PC-9 (cell line): ENCODE measurements around the gene SRM. TPM values are rescaled to one million over a fixed set of nuclear protein-coding genes. Genes with fewer than 3 reads are reported as not detected.
A peak's percentile ranks its signal among the peaks of the same experiment; 100 is the strongest.
"Not testable (repeated sequence)": the region's sequence is repeated elsewhere in the genome, so short reads cannot be mapped to it uniquely, and the experiment has no call there.

ENCODE experiments used
- BruUV-seq: library from RNA; stranded (reverse); fragments of 400-500 nt; replicated peaks from 2 replicates; lab custom pipeline; 2021; lab: Mats Ljungman, UMichigan
- CTCF ChIA-PET: fragments of 300-600 bp; sonication (Branson Sonifier 250); formaldehyde crosslinking; loops from one replicate; lab custom pipeline; 2022; ENCODE audit warnings: antibody characterized with exemption; lab: Charles Lee
- POLR2A ChIA-PET: fragments of 300-600 bp; sonication (Branson Sonifier 250); formaldehyde crosslinking; loops from one replicate; lab custom pipeline; 2022; ENCODE audit warnings: antibody characterized with exemption; ENCODE audit not compliant: unreplicated experiment; lab: Charles Lee
- DNase-seq, 2 experiments: peaks; one replicate each; pipeline versions ENCODE4 v3.0.0 to v3.0.0-alpha.2; 2015 to 2022; ENCODE audit warnings: mixed read lengths in 1 of 2
- H2AFZ ChIP-seq: fragments of 200-600 bp; sonication (generic); 2 replicates; pipeline ENCODE4 v1.8.1; 2017; ENCODE audit warnings: antibody characterized with exemption
- H3F3A ChIP-seq: fragments of 200-600 bp; sonication (generic); 2 replicates; pipeline ENCODE4 v1.8.1; 2017; ENCODE audit warnings: antibody characterized with exemption, mild to moderate bottlenecking, low read depth; ENCODE audit not compliant: insufficient read depth
- H3K27ac ChIP-seq: fragments of 200-600 bp; sonication (generic); 2 replicates; pipeline ENCODE4 v1.6.1; 2016; ENCODE audit warnings: mixed run types
- H3K27me3 ChIP-seq: fragments of 200-600 bp; sonication (generic); 2 replicates; pipeline ENCODE4 v1.6.1; 2016; ENCODE audit warnings: low read depth, mixed run types; ENCODE audit not compliant: insufficient read depth
- H3K36me3 ChIP-seq: fragments of 200-600 bp; sonication (generic); 2 replicates; pipeline ENCODE4 v1.6.1; 2016; ENCODE audit warnings: low read depth, mixed run types
- H3K4me1 ChIP-seq: fragments of 200-600 bp; sonication (generic); replicated peaks from 2 replicates; pipeline ENCODE4 v1.6.1; 2016; ENCODE audit warnings: mixed run types; ENCODE audit not compliant: insufficient read depth
- H3K4me2 ChIP-seq: fragments of 200-600 bp; sonication (generic); 2 replicates; pipeline ENCODE4 v1.6.1; 2017; ENCODE audit warnings: mixed run types
- H3K4me3 ChIP-seq: fragments of 200-600 bp; sonication (generic); 2 replicates; pipeline ENCODE4 v1.6.1; 2016; ENCODE audit warnings: mixed run types
- H3K79me2 ChIP-seq: fragments of 200-600 bp; sonication (generic); 2 replicates; pipeline ENCODE4 v1.6.1; 2017; ENCODE audit warnings: low read depth, mixed run types
- H3K9me2 ChIP-seq: fragments of 200-600 bp; sonication (generic); 2 replicates; pipeline ENCODE4 v1.8.1; 2017; ENCODE audit warnings: mild to moderate bottlenecking; ENCODE audit not compliant: insufficient read depth
- H3K9me3 ChIP-seq: fragments of 200-600 bp; sonication (generic); 2 replicates; pipeline ENCODE4 v1.8.1; 2016; ENCODE audit warnings: low read depth; ENCODE audit not compliant: insufficient read depth
- H4K20me1 ChIP-seq: fragments of 200-600 bp; sonication (generic); 2 replicates; pipeline ENCODE4 v1.8.1; 2017; ENCODE audit not compliant: insufficient read depth
- CTCF ChIP-seq: fragments of 200-600 bp; sonication (generic); conservative IDR thresholded peaks from 2 replicates; pipeline ENCODE4 v1.6.1; 2017; ENCODE audit warnings: mixed run types, antibody characterized with exemption, mild to moderate bottlenecking, moderate library complexity
- EZH2 ChIP-seq: fragments of 200-600 bp; sonication (generic); IDR thresholded peaks from 2 replicates; pipeline ENCODE4 v1.8.0; 2017; ENCODE audit warnings: antibody characterized with exemption, low read depth
- intact Hi-C: fragments of 100-400 bp; cut with micrococcal nuclease; formaldehyde crosslinking; loops from one replicate; pipeline ENCODE4 v1.10.0; 2022; ENCODE audit not compliant: unreplicated experiment
- total RNA-seq: library from RNA; stranded (reverse); gene quantifications from 2 replicates; pipeline ENCODE4 v1.2.3, GENCODE V29; 2021

SRM gene
- total RNA-seq, 1 experiment from 2014 or later, result 50.3 TPM

- Histone ChIP-seq H3K9me3 (no peaks in the 10 kb centered on the region), H2AFZ (peak overlapping the region; percentile 99; the same call in 1 of the 2 replicates), H3K4me2 (peak overlapping the region; percentile 80), H3K27me3 (no peaks in the 10 kb centered on the region), H3F3A (no peaks in the 10 kb centered on the region), H4K20me1 (no peaks in the 10 kb centered on the region), H3K9me2 (no peaks in the 10 kb centered on the region), H3K27ac (peak overlapping the region; percentile 38; the same call in 1 of the 2 replicates), H3K4me3 (peak overlapping the region; percentile 86; the same call in 1 of the 2 replicates), H3K4me1 (peaks cover 5% of the 10 kb centered on the region; the same call in 1 of the 2 replicates), H3K79me2 (peaks cover 19% of the 10 kb centered on the region), H3K36me3 (no peaks in the 10 kb centered on the region)
- POLR2A ChIA-PET, result interaction anchor here (1.0 kb wide), 1 partner anchor 162 kb away, joined by 3 read pairs; the partner anchor contains the start of gene MTOR
- intact Hi-C loops, result no loop called here
- TF ChIP-seq EZH2 (no peak), CTCF (no peak)
- CTCF ChIA-PET, result no interaction called here
- BruUV-seq, result TSS peak; percentile 92
- DNase-seq, result no peak
Measured at GRCh38 chr1:11100149-11100493, 40.3 kb upstream of the SRM start.

GRCh38 chr1:11099310-11100148 is 39.7 kb upstream of the SRM start, which contains the start of gene EXOSC10:
Gene EXOSC10, minus strand, starts transcription at chr1:11099869. Its CDS starts 38 bp downstream, at chr1:11099831.
- peaks cover 19% of the 10 kb centered on the region for H3K79me2 ChIP-seq
- H3K36me3 ChIP-seq, result no peaks in the 10 kb centered on the region
- H3K9me2 ChIP-seq, result no peaks in the 10 kb centered on the region
- intact Hi-C loops, result no loop called here
- BruUV-seq, result TSS peak; percentile 42
- peak; percentile 66 to 91 for DNase-seq
- H3K27me3 ChIP-seq, result no peaks in the 10 kb centered on the region
- no peaks in the 10 kb centered on the region for H3K9me3 ChIP-seq
- peak within 1 kb of the TSS; percentile 63 for H3K27ac ChIP-seq
- H3K4me1 ChIP-seq, result peaks cover 5% of the 10 kb centered on the region; the same call in 1 of the 2 replicates
- ChIA-PET POLR2A (interaction anchor here (0.5 to 1.0 kb wide), 7 partner anchors 8 to 544 kb away, joined by 3 to 12 read pairs (median 4); partner anchors contain the start of gene MTOR), CTCF (no interaction called here)
- peak within 1 kb of the TSS; percentile 86 for H3K4me3 ChIP-seq
- no peak for TF ChIP-seq CTCF
- TF ChIP-seq EZH2, result no peak
- H4K20me1 ChIP-seq, result no peaks in the 10 kb centered on the region
- H2AFZ ChIP-seq, result peak within 1 kb of the TSS; percentile 99
- peak within 1 kb of the TSS; percentile 80 for H3K4me2 ChIP-seq
- H3F3A ChIP-seq, result no peaks in the 10 kb centered on the region

GRCh38 chr1:11098931-11099309 is 39.1 kb upstream of the SRM start:
- no TSS peak for BruUV-seq
- no peaks in the 10 kb centered on the region for H3K27me3 ChIP-seq
- TF ChIP-seq CTCF, result no peak
- no peak for TF ChIP-seq EZH2
- no peak for DNase-seq
- peak overlapping the region; percentile 86 for H3K4me3 ChIP-seq
- H3K9me2 ChIP-seq, result no peaks in the 10 kb centered on the region
- no peaks in the 10 kb centered on the region for H3K36me3 ChIP-seq
- no peak overlapping the region for H3K27ac ChIP-seq
- CTCF ChIA-PET, result no interaction called here
- H4K20me1 ChIP-seq, result no peaks in the 10 kb centered on the region
- peaks cover 19% of the 10 kb centered on the region for H3K79me2 ChIP-seq
- POLR2A ChIA-PET, result interaction anchor here (0.5 to 0.7 kb wide), 3 partner anchors 9 to 545 kb away, joined by 3 to 12 read pairs (median 4); no protein-coding TSS in a partner anchor
- H3K9me3 ChIP-seq, result no peaks in the 10 kb centered on the region
- H2AFZ ChIP-seq, result peak overlapping the region; percentile 99
- no peaks in the 10 kb centered on the region for H3F3A ChIP-seq
- peaks cover 5% of the 10 kb centered on the region; the same call in 1 of the 2 replicates for H3K4me1 ChIP-seq
- intact Hi-C loops, result no loop called here
- H3K4me2 ChIP-seq, result peak overlapping the region; percentile 80

- CTCF ChIA-PET, H3K79me2 ChIP-seq, H3K9me2 ChIP-seq, H3K4me1 ChIP-seq, H3F3A ChIP-seq, H3K27me3 ChIP-seq, H3K27ac ChIP-seq, DNase-seq, BruUV-seq, H3K9me3 ChIP-seq, POLR2A ChIA-PET, H3K4me3 ChIP-seq, H2AFZ ChIP-seq, intact Hi-C loops, H3K4me2 ChIP-seq, H4K20me1 ChIP-seq: not testable (repeated sequence)
- H3K36me3 ChIP-seq, result peaks cover 16% of the 10 kb centered on the region; the same call in 1 of the 2 replicates
Measured at GRCh38 chr1:11083784-11084183, 24.0 kb upstream of the SRM start.
